ENCODE measurements around the gene NEDD9.

The NEDD9 gene

GRCh38 chr6:11208854-11209253 is 23.6 kb downstream of the NEDD9 start:
- DNase-seq (ENCODE audit: low spot score), result no peak
- in situ Hi-C loops (cut with MboI; ENCODE audit: low pct_unique_long_range_greater_than_20kb, low sequenced_read_pairs, unreplicated experiment), result no loop called here
- no peak for TF ChIP-seq CTCF (IDR thresholded peaks at IDR 0.05; ENCODE audit: extremely low read depth, insufficient read depth, missing control alignments)

GRCh38 chr6:11208267-11208666 is 24.2 kb downstream of the NEDD9 start:
- TF ChIP-seq CTCF (IDR thresholded peaks at IDR 0.05; ENCODE audit: extremely low read depth, insufficient read depth, missing control alignments), result no peak
- no peak for DNase-seq (ENCODE audit: low spot score)
- in situ Hi-C loops (cut with MboI; ENCODE audit: low pct_unique_long_range_greater_than_20kb, low sequenced_read_pairs, unreplicated experiment), result no loop called here

- DNase-seq (ENCODE audit: low spot score), result no peak
- in situ Hi-C loops (cut with MboI; ENCODE audit: low pct_unique_long_range_greater_than_20kb, low sequenced_read_pairs, unreplicated experiment), result no loop called here
- no peak for TF ChIP-seq CTCF (IDR thresholded peaks at IDR 0.05; ENCODE audit: extremely low read depth, insufficient read depth, missing control alignments)
Observed at GRCh38 chr6:11207199-11207968, 25.1 kb downstream of the NEDD9 start.

GRCh38 chr6:11206576-11206975 is 25.9 kb downstream of the NEDD9 start:
- no peak for TF ChIP-seq CTCF (IDR thresholded peaks at IDR 0.05; ENCODE audit: extremely low read depth, insufficient read depth, missing control alignments)
- DNase-seq (ENCODE audit: low spot score), result no peak
- in situ Hi-C loops (cut with MboI; ENCODE audit: low pct_unique_long_range_greater_than_20kb, low sequenced_read_pairs, unreplicated experiment), result no loop called here

- in situ Hi-C loops (cut with MboI; ENCODE audit: low pct_unique_long_range_greater_than_20kb, low sequenced_read_pairs, unreplicated experiment), result no loop called here
- DNase-seq (ENCODE audit: low spot score), result no peak
- no peak for TF ChIP-seq CTCF (IDR thresholded peaks at IDR 0.05; ENCODE audit: extremely low read depth, insufficient read depth, missing control alignments)
Observed at GRCh38 chr6:11204794-11205366, 27.6 kb downstream of the NEDD9 start.

- in situ Hi-C loops (cut with MboI; ENCODE audit: low pct_unique_long_range_greater_than_20kb, low sequenced_read_pairs, unreplicated experiment), result no loop called here
- no peak for TF ChIP-seq CTCF (IDR thresholded peaks at IDR 0.05; ENCODE audit: extremely low read depth, insufficient read depth, missing control alignments)
- no peak for DNase-seq (ENCODE audit: low spot score)
Observed at GRCh38 chr6:11204005-11204399, 28.5 kb downstream of the NEDD9 start.

All from GM13977 (cell line).